HEK293 (cell line): ENCODE results near the gene CCDC9.

Experiments
- CTCF ChIA-PET: fragments of 350-600 bp; formaldehyde crosslinking; extraction: SDS; loops from one replicate; lab custom pipeline; 2021; ENCODE audit warnings: antibody characterized with exemption; lab: Yijun Ruan, JAX
- POLR2A ChIA-PET: fragments of 300-600 bp; formaldehyde crosslinking; extraction: SDS; loops from one replicate; lab custom pipeline; 2020; ENCODE audit warnings: antibody characterized with exemption, inconsistent platforms; lab: Yijun Ruan, JAX
- H3K27ac ChIP-seq: fragments of 200-500 bp; sonication (Bioruptor generic); 2 replicates; pipeline ENCODE4 v1.5.1; 2014; ENCODE audit warnings: low read depth, low read length, control low read depth, inconsistent platforms; ENCODE audit errors: extremely low read depth
- H3K36me3 ChIP-seq, 2 experiments: fragments of 200-500 bp in 1 of 2; sonication (Bioruptor generic) in 1 of 2; 1 replicate in 1 of 2; 2 replicates in 1 of 2; pipeline ENCODE4 v1.5.1; 2014 to 2017; ENCODE audit warnings: inconsistent platforms in 2 of 2, low read length in 2 of 2; ENCODE audit not compliant: control insufficient read depth in 2 of 2, insufficient read depth in 1 of 2
- H3K4me1 ChIP-seq: fragments of 200-500 bp; sonication (Bioruptor generic); 2 replicates; pipeline ENCODE4 v1.5.1; 2014; ENCODE audit warnings: mild to moderate bottlenecking, low read length, inconsistent platforms; ENCODE audit not compliant: control insufficient read depth, insufficient read depth
- H3K4me3 ChIP-seq: 2 replicates; pipeline ENCODE4 v1.5.1; 2011; ENCODE audit warnings: low read depth, mild to moderate bottlenecking, control low read depth, low read length, moderate library complexity
- H3K9me3 ChIP-seq: fragments of 200-500 bp; sonication (Bioruptor generic); 2 replicates; pipeline ENCODE4 v1.5.1; 2014; ENCODE audit warnings: low read depth, low read length, inconsistent platforms; ENCODE audit not compliant: control insufficient read depth, insufficient read depth
- ATF2 ChIP-seq: fragments of 450-650 bp; formaldehyde crosslinking; IDR thresholded peaks from 2 replicates; pipeline ENCODE4 v1.5.1; 2016; ENCODE audit warnings: missing biosample characterization, missing genetic modification characterization, low read depth
- KLF17 ChIP-seq: fragments of 450-650 bp; formaldehyde crosslinking; IDR thresholded peaks from 2 replicates; pipeline ENCODE4 v1.5.1; 2016; ENCODE audit warnings: missing biosample characterization, missing genetic modification characterization
- MZF1 ChIP-seq: fragments of 450-650 bp; formaldehyde crosslinking; IDR thresholded peaks from 2 replicates; pipeline ENCODE4 v1.5.1; 2017; ENCODE audit warnings: missing biosample characterization, missing genetic modification characterization, borderline replicate concordance
- RBAK ChIP-seq: fragments of 450-650 bp; formaldehyde crosslinking; IDR thresholded peaks from 2 replicates; pipeline ENCODE4 v1.5.1; 2016; ENCODE audit warnings: missing biosample characterization, missing genetic modification characterization
- SP7 ChIP-seq: fragments of 450-650 bp; formaldehyde crosslinking; IDR thresholded peaks from 2 replicates; pipeline ENCODE4 v1.5.1; 2016; ENCODE audit warnings: missing biosample characterization, missing genetic modification characterization
- ZFP41 ChIP-seq: fragments of 450-650 bp; formaldehyde crosslinking; IDR thresholded peaks from 2 replicates; pipeline ENCODE4 v1.5.1; 2016; ENCODE audit warnings: missing biosample characterization, missing genetic modification characterization, borderline replicate concordance
- ZNF121 ChIP-seq: fragments of 450-650 bp; formaldehyde crosslinking; IDR thresholded peaks from 2 replicates; pipeline ENCODE4 v1.5.1; 2016; ENCODE audit warnings: missing biosample characterization, missing genetic modification characterization
- ZNF169 ChIP-seq: fragments of 450-650 bp; formaldehyde crosslinking; IDR thresholded peaks from 2 replicates; pipeline ENCODE4 v1.5.1; 2016; ENCODE audit warnings: missing biosample characterization, missing genetic modification characterization
- ZNF184 ChIP-seq: fragments of 450-650 bp; IDR thresholded peaks from 2 replicates; pipeline ENCODE4 v1.5.1; 2018; ENCODE audit warnings: missing biosample characterization, mild to moderate bottlenecking, missing genetic modification characterization
- ZNF391 ChIP-seq: fragments of 450-650 bp; formaldehyde crosslinking; IDR thresholded peaks from 2 replicates; pipeline ENCODE4 v1.5.1; 2016; ENCODE audit warnings: low read depth, missing biosample characterization, missing genetic modification characterization, borderline replicate concordance
- ZNF473 ChIP-seq: fragments of 450-650 bp; formaldehyde crosslinking; IDR thresholded peaks from 2 replicates; pipeline ENCODE4 v1.5.1; 2017; ENCODE audit warnings: missing biosample characterization, missing genetic modification characterization
- ZNF48 ChIP-seq: fragments of 450-650 bp; formaldehyde crosslinking; IDR thresholded peaks from 2 replicates; pipeline ENCODE4 v1.5.1; 2016; ENCODE audit warnings: missing biosample characterization, missing genetic modification characterization
- ZNF530 ChIP-seq: fragments of 450-650 bp; formaldehyde crosslinking; IDR thresholded peaks from 2 replicates; pipeline ENCODE4 v1.5.1; 2016; ENCODE audit warnings: low read depth, missing biosample characterization, missing genetic modification characterization
- ZNF548 ChIP-seq: fragments of 450-650 bp; formaldehyde crosslinking; IDR thresholded peaks from 2 replicates; pipeline ENCODE4 v1.5.1; 2016; ENCODE audit warnings: missing biosample characterization, missing genetic modification characterization
- ZNF549 ChIP-seq: fragments of 450-650 bp; IDR thresholded peaks from 2 replicates; pipeline ENCODE4 v1.5.1; 2018; ENCODE audit warnings: missing biosample characterization, missing genetic modification characterization, mild to moderate bottlenecking, inconsistent platforms, moderate library complexity
- ZNF571 ChIP-seq: fragments of 450-650 bp; formaldehyde crosslinking; IDR thresholded peaks from 2 replicates; pipeline ENCODE4 v1.5.0; 2017; ENCODE audit warnings: missing biosample characterization, missing genetic modification characterization
- ZNF629 ChIP-seq: fragments of 450-650 bp; formaldehyde crosslinking; IDR thresholded peaks from 2 replicates; pipeline ENCODE4 v1.5.1; 2017; ENCODE audit warnings: missing biosample characterization, missing genetic modification characterization
- TF ChIP-seq, protein P1 (sequence below): fragments of 450-650 bp; formaldehyde crosslinking; IDR thresholded peaks from 2 replicates; pipeline ENCODE4 v1.5.1; 2016; ENCODE audit warnings: missing biosample characterization, missing genetic modification characterization
- TF ChIP-seq, protein P2 (sequence below): fragments of 450-650 bp; formaldehyde crosslinking; IDR thresholded peaks from 2 replicates; pipeline ENCODE4 v1.5.1; 2017; ENCODE audit warnings: missing biosample characterization, missing genetic modification characterization

Gene CCDC9

DNA sequence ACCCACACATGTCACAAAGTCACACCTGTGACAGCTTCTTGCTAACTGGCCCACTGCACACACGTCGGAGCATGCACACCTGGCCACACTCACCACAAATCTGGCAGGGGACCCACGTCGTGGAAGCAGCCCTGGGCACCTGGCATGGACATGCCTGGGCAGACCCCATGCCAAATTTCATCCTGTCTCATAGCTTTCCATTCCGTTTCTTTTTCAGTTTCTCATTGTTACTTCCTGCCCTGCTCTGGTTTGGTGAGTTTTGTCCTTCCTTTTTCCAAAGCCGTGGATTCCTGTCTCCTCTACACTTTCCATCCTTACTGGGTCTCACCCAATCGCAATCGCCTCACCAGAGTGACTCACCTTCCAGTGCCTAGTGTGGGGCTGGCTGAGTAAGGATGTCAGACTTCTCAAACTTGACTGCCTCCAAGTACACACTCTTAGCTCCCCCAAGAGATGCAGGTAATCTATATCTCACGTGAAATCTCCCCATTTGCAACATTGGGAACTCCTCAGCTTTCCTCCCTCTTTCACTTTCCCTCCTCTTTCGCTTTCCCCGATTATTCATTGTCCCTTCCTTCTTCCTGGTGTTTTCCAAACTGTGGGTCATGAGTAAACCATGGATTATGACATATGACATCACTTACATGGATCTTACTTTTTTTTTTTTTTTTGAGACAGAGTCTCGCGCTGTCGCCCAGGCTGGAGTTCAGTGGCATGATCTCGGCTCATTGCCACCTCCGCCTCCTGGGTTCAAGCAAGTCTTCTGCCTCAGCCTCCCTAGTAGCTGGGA lies 23.7 kb upstream of the CCDC9 start (continued):
- TF ChIP-seq ZNF184, result no peak
- TF ChIP-seq ATF2, result peak; percentile 93
- TF ChIP-seq ZNF169, result no peak
- TF ChIP-seq ZNF391 (tag by site-specific recombination), result peak; percentile 41; the same call in 1 of the 2 replicates
- TF ChIP-seq ZNF530 (tag by site-specific recombination), result 0 out of 2 replicates have a peak, but pooled peaks have one; percentile 8
- TF ChIP-seq, protein P1, sequence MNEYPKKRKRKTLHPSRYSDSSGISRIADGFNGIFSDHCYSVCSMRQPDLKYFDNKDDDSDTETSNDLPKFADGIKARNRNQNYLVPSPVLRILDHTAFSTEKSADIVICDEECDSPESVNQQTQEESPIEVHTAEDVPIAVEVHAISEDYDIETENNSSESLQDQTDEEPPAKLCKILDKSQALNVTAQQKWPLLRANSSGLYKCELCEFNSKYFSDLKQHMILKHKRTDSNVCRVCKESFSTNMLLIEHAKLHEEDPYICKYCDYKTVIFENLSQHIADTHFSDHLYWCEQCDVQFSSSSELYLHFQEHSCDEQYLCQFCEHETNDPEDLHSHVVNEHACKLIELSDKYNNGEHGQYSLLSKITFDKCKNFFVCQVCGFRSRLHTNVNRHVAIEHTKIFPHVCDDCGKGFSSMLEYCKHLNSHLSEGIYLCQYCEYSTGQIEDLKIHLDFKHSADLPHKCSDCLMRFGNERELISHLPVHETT (tag by site-specific recombination), result 0 out of 2 replicates have a peak, but pooled peaks have one; percentile 13
- peak; percentile 69 for TF ChIP-seq SP7 (tag by site-specific recombination)
- TF ChIP-seq, all 188 proteins: peak for 37

DNA sequence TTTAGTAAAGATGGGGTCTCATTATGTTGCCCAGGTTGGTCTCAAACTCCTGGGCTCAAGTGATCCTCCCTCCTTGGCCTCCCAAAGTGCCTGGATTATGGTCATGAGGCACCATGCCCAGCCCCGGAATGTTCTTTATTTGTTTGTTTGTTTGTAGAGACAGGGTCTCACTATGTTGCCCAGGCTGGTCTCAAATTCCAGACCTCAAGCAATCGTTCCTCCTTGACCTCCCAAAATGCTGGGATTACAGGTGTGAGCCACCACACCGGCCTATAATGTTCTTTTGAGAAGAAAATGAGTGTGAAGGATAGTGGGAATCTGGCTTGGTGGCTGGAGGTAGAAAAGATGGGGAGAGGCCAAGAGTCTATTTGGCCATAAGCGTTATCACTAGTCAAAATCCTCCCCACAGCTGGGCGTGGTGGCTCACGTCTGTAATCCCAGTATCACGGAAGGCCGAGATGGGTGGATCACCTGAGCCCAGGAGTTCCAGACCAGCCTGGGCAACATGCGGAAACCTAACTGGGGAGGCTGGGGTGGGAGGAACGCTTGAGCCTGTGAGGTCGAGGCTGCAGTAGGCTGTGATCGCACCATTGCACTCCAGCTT lies 20.2 kb upstream of the CCDC9 start:
- POLR2A ChIA-PET, result interaction anchor here (1.9 kb wide), 1 partner anchor 11 kb away, joined by 6 read pairs; no protein-coding TSS in a partner anchor
- peaks cover 3% of the 10 kb centered on the region; the same call in 1 of the 2 replicates for H3K4me1 ChIP-seq
- CTCF ChIA-PET, result interaction anchor here (0.8 kb wide), 1 partner anchor 11 kb away, joined by 3 read pairs; no protein-coding TSS in a partner anchor

GRCh38 chr19:47239152-47239551 lies 17.2 kb upstream of the CCDC9 start:
- Histone ChIP-seq H3K9me3 (no peaks in the 10 kb centered on the region), H3K27ac (no peak overlapping the region; the same call in 1 of the 2 replicates), H3K4me1 (peaks cover 7% of the 10 kb centered on the region), H3K36me3 (no peaks in the 10 kb centered on the region), H3K4me3 (no peak overlapping the region)
- POLR2A ChIA-PET, result no interaction called here
- no peak for TF ChIP-seq ZNF473
- no peak for TF ChIP-seq MZF1 (tag by site-specific recombination)
- TF ChIP-seq ZFP41, result no peak
- TF ChIP-seq RBAK (tag by site-specific recombination), result no peak
- TF ChIP-seq, protein P2, sequence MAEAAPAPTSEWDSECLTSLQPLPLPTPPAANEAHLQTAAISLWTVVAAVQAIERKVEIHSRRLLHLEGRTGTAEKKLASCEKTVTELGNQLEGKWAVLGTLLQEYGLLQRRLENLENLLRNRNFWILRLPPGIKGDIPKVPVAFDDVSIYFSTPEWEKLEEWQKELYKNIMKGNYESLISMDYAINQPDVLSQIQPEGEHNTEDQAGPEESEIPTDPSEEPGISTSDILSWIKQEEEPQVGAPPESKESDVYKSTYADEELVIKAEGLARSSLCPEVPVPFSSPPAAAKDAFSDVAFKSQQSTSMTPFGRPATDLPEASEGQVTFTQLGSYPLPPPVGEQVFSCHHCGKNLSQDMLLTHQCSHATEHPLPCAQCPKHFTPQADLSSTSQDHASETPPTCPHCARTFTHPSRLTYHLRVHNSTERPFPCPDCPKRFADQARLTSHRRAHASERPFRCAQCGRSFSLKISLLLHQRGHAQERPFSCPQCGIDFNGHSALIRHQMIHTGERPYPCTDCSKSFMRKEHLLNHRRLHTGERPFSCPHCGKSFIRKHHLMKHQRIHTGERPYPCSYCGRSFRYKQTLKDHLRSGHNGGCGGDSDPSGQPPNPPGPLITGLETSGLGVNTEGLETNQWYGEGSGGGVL (tag by site-specific recombination), result no peak
- no peak for TF ChIP-seq ZNF571 (tag by site-specific recombination)
- no peak for TF ChIP-seq KLF17 (tag by site-specific recombination)
- no peak for TF ChIP-seq ZNF548 (tag by site-specific recombination)
- TF ChIP-seq, all 188 proteins: peak for 0
- CTCF ChIA-PET, result interaction anchor here (2.0 kb wide), 1 partner anchor 8 kb away, joined by 9 read pairs; no protein-coding TSS in a partner anchor

More for the DNA sequence above, 20.2 kb upstream of the CCDC9 start:
- TF ChIP-seq ZNF48 (tag by site-specific recombination) (no peak), ZNF629 (tag by site-specific recombination) (no peak), ZNF549 (tag by site-specific recombination) (no peak), ZNF121 (tag by site-specific recombination) (peak; percentile 62; the same call in 1 of the 2 replicates)
- Histone ChIP-seq H3K36me3 (no peaks in the 10 kb centered on the region), H3K4me3 (no peak overlapping the region), H3K27ac (no peak overlapping the region), H3K9me3 (no peaks in the 10 kb centered on the region)
